GM19099 (cell line): Measurements from ENCODE around the gene KLF15.

Experiments
- POLR2A ChIP-seq: IDR thresholded peaks from 3 replicates; pipeline ENCODE4 v1.6.1; 2011; ENCODE audit warnings: low read depth; ENCODE audit not compliant: insufficient read length; ENCODE audit errors: extremely low read depth

The KLF15 gene

GRCh38 chr3:126357295-126358037 lies at the start of gene KLF15:
Gene KLF15, minus strand, starts transcription at chr3:126357408. Its CDS starts 4,486 bp downstream, at chr3:126352922.
- TF ChIP-seq POLR2A: no peak

- no peak for TF ChIP-seq POLR2A
Measured at GRCh38 chr3:126406389-126407296, 49.4 kb upstream of the KLF15 start.

- no peak for TF ChIP-seq POLR2A
Measured at GRCh38 chr3:126402666-126403302, 45.6 kb upstream of the KLF15 start.

GRCh38 chr3:126402178-126402577 lies 45.0 kb upstream of the KLF15 start:
- no peak for TF ChIP-seq POLR2A

- no peak for TF ChIP-seq POLR2A
Measured at GRCh38 chr3:126401611-126402160, 44.5 kb upstream of the KLF15 start.

- TF ChIP-seq POLR2A: no peak
Measured at GRCh38 chr3:126399756-126400155, 42.5 kb upstream of the KLF15 start.

- TF ChIP-seq POLR2A: no peak
Measured at GRCh38 chr3:126399351-126399735, 42.1 kb upstream of the KLF15 start.

GRCh38 chr3:126398423-126399350 lies 41.5 kb upstream of the KLF15 start:
- TF ChIP-seq POLR2A: no peak

- TF ChIP-seq POLR2A: no peak
Measured at GRCh38 chr3:126397610-126398422, 40.6 kb upstream of the KLF15 start.

- TF ChIP-seq POLR2A: no peak
Measured at GRCh38 chr3:126396536-126396935, 39.3 kb upstream of the KLF15 start.

- TF ChIP-seq POLR2A: no peak
Measured at GRCh38 chr3:126395846-126396513, 38.8 kb upstream of the KLF15 start.

- TF ChIP-seq POLR2A: no peak
Measured at GRCh38 chr3:126394977-126395321, 37.7 kb upstream of the KLF15 start.

- no peak for TF ChIP-seq POLR2A
Measured at GRCh38 chr3:126394179-126394976, 37.2 kb upstream of the KLF15 start, which contains the start of gene CFAP100. Gene CFAP100, plus strand, starts transcription at chr3:126394909. Its CDS starts 1,092 bp downstream, at chr3:126396001.
